COLO668 (cell line): ENCODE results near the gene CSAD.
"Not testable (repeated sequence)": the region's sequence is repeated elsewhere in the genome, so short reads cannot be mapped to it uniquely, and the experiment has no call there.

Experiments
- DNase-seq: peaks from one replicate; lab custom pipeline; 2025; ENCODE audit not compliant: unreplicated experiment; lab: John Stamatoyannopoulos, UW

CSAD gene

GRCh38 chr12:53181935-53182334, 1.2 kb upstream of the CSAD start:
- DNase-seq = no peak

GRCh38 chr12:53180931-53181645, 363 bp upstream of the CSAD start:
- peak; percentile 87 for DNase-seq

GRCh38 chr12:53179687-53180219, 972 bp downstream of the CSAD start:
- DNase-seq = peak; percentile 25

GRCh38 chr12:53178803-53179202, 1.9 kb downstream of the CSAD start:
- not testable (repeated sequence) for DNase-seq

- not testable (repeated sequence) for DNase-seq
Measured at GRCh38 chr12:53177447-53177846, 3.3 kb downstream of the CSAD start.

GRCh38 chr12:53176750-53177149, 4.0 kb downstream of the CSAD start:
- no peak for DNase-seq

- peak; percentile 58 for DNase-seq
Measured at GRCh38 chr12:53174881-53175491, 5.7 kb downstream of the CSAD start.

GRCh38 chr12:53173085-53173715, 7.5 kb downstream of the CSAD start:
- no peak for DNase-seq

- DNase-seq = no peak
Measured at GRCh38 chr12:53172352-53172751, 8.4 kb downstream of the CSAD start.

- DNase-seq = no peak
Measured at GRCh38 chr12:53171725-53172329, 8.9 kb downstream of the CSAD start.

- no peak for DNase-seq
Measured at GRCh38 chr12:53170876-53171724, 9.6 kb downstream of the CSAD start.

GRCh38 chr12:53170215-53170614, 10.5 kb downstream of the CSAD start:
- DNase-seq = no peak

- DNase-seq = no peak
Measured at GRCh38 chr12:53169644-53170043, 11.1 kb downstream of the CSAD start.

GRCh38 chr12:53166837-53167236, 13.9 kb downstream of the CSAD start:
- no peak for DNase-seq

GRCh38 chr12:53163008-53163407, 17.7 kb downstream of the CSAD start:
- DNase-seq = not testable (repeated sequence)

GRCh38 chr12:53161119-53161911, 19.4 kb downstream of the CSAD start:
- no peak for DNase-seq

GRCh38 chr12:53160673-53161072, 20.1 kb downstream of the CSAD start:
- no peak for DNase-seq

GRCh38 chr12:53160000-53160399, 20.7 kb downstream of the CSAD start:
- DNase-seq = no peak

- peak; percentile 60 for DNase-seq
Measured at GRCh38 chr12:53159195-53159839, 21.4 kb downstream of the CSAD start.
